ENCODE measurements around the gene SETDB1.
A peak's percentile ranks its signal among the peaks of the same experiment; 100 is the strongest.

DNA sequence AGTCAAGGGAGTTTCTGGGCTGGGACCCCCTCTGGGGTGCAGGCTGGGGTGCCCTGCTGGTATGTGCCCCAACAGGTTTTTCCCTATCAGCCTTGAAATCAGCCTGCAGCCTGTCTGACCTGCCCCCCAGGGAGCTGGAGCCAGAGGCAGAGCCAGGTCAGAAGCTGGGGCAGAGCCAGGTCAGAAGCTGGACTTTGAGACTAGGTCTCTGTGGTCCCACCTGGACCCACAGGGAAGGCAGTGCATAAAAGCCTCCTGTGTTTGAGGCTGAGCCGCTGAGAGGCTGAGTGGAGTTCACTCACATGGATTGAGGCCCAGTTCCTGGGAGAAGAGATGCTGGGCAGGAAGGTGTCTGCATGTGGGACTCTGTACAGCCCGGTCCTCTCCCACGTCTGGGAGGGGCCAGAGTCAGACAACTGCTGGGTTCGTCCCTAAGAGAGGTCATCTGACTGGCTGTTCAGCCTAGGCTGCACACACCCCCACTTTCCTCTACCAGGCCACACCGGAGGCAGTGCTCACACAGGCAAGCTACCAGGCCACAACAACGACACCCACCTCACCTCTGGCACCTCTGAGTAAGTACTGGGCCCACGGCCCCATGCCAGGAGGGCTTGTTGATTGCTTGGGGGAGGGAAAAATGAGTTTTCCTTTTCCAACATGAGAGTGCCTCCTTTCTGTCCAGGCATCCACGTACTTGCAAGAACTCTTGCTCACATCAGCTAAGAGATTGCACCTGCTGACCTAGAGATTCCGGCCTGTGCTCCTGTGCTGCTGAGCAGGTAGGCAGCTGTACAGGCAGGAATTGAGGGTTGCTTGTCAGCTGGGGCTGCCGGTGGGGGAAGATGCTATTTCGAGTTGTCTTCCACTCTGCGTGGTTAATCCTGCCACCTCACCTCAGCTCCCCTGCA lies 55.9 kb downstream of the SETDB1 start, which contains the start of gene ANXA9:
- TF ChIP-seq ZNF274 (CRISPR knock-in tag; IDR thresholded peaks at IDR 0.05) = no peak
- TF ChIP-seq JUN (CRISPR knock-in tag; IDR thresholded peaks at IDR 0.05) = no peak; the same call in none of the 2 replicates
- no peak for TF ChIP-seq SMAD1 (CRISPR knock-in tag; IDR thresholded peaks at IDR 0.05; ENCODE audit: borderline replicate concordance, low read depth)
- TF ChIP-seq THYN1 (CRISPR knock-in tag; IDR thresholded peaks at IDR 0.05; ENCODE audit: borderline replicate concordance, low read depth) = no peak
- TF ChIP-seq, protein P1, sequence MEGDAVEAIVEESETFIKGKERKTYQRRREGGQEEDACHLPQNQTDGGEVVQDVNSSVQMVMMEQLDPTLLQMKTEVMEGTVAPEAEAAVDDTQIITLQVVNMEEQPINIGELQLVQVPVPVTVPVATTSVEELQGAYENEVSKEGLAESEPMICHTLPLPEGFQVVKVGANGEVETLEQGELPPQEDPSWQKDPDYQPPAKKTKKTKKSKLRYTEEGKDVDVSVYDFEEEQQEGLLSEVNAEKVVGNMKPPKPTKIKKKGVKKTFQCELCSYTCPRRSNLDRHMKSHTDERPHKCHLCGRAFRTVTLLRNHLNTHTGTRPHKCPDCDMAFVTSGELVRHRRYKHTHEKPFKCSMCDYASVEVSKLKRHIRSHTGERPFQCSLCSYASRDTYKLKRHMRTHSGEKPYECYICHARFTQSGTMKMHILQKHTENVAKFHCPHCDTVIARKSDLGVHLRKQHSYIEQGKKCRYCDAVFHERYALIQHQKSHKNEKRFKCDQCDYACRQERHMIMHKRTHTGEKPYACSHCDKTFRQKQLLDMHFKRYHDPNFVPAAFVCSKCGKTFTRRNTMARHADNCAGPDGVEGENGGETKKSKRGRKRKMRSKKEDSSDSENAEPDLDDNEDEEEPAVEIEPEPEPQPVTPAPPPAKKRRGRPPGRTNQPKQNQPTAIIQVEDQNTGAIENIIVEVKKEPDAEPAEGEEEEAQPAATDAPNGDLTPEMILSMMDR (CRISPR knock-in tag; IDR thresholded peaks at IDR 0.05) = 0 out of 2 replicates have a peak, but pooled peaks have one; percentile 19
- no peak for TF ChIP-seq ONECUT2 (CRISPR knock-in tag; IDR thresholded peaks at IDR 0.05)
- TF ChIP-seq RAD21 (CRISPR knock-in tag; IDR thresholded peaks at IDR 0.05) = 0 out of 2 replicates have a peak, but pooled peaks have one; percentile 3
- no peak for TF ChIP-seq CHD2 (IDR thresholded peaks at IDR 0.05; ENCODE audit: low read depth, low read length)
- TF ChIP-seq, protein P2, sequence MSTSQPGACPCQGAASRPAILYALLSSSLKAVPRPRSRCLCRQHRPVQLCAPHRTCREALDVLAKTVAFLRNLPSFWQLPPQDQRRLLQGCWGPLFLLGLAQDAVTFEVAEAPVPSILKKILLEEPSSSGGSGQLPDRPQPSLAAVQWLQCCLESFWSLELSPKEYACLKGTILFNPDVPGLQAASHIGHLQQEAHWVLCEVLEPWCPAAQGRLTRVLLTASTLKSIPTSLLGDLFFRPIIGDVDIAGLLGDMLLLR (CRISPR knock-in tag; IDR thresholded peaks at IDR 0.05) = no peak
- no peak for TF ChIP-seq JUND (CRISPR knock-in tag; IDR thresholded peaks at IDR 0.05)
